ENCODE measurements around the gene TENM3.

DNA sequence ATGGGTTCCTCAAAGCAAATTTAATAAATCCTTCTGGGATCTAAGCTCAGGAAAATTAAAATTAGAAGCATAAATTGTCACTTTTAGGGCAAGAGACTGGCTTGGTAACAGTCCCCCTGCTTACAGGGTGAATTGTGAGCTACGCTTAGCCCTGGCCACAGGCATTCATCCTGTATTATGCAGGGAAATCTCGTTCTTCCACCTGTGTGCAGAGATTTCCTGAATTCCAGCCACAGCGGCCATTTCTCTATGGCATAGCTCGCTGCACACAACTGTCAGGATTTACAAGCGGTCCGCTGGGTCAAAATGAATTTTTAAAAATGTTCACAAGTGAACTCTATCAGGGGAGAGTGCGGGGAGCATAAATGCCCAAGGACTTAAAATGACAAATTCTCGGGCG, 562.1 kb downstream of the TENM3 start:
- no peak for TF ChIP-seq CTCF (IDR thresholded peaks at IDR 0.05)
- no peak for TF ChIP-seq POLR2A (IDR thresholded peaks at IDR 0.05)

Data from testis (tissue), 2 donors.